IMR-90 (cell line): ENCODE measurements around the gene CHST1. TPM values are rescaled to one million over a fixed set of nuclear protein-coding genes. Genes with fewer than 3 reads are reported as not detected.

Experiments
- ATAC-seq: fragments of 200-7000 bp; cut with Tn5 transposase; 2 replicates; pipeline ENCODE4 v1.9.1; 2020; ENCODE audit warnings: low read depth, mild to moderate bottlenecking, moderate library complexity
- BruUV-seq: library from RNA; stranded (reverse); fragments of 400-500 nt; replicated peaks from 2 replicates; lab custom pipeline; 2021; lab: Mats Ljungman, UMichigan
- CTCF ChIA-PET: fragments of 300-600 bp; formaldehyde crosslinking; extraction: SDS; loops from one replicate; lab custom pipeline; 2021; ENCODE audit warnings: antibody characterized with exemption; lab: Yijun Ruan, JAX
- POLR2A ChIA-PET: fragments of 300-600 bp; sonication (Branson Sonifier 250); formaldehyde crosslinking; loops from one replicate; lab custom pipeline; 2022; ENCODE audit warnings: antibody characterized with exemption; ENCODE audit not compliant: unreplicated experiment; lab: Charles Lee
- DNase-seq: peaks from one replicate; pipeline ENCODE4 v3.0.0; 2013
- H2AFZ ChIP-seq: replicated peaks from 2 replicates; pipeline ENCODE3; 2013; ENCODE audit warnings: low read length, mild to moderate bottlenecking; ENCODE audit not compliant: poor library complexity
- H2AK5ac ChIP-seq: 2 replicates; pipeline ENCODE4 v1.6.1; 2013; ENCODE audit warnings: low read depth, low read length, inconsistent platforms
- H2AK9ac ChIP-seq: replicated peaks from 2 replicates; pipeline ENCODE3; 2013; ENCODE audit warnings: mild to moderate bottlenecking, low read depth, low read length, moderate library complexity; ENCODE audit not compliant: poor library complexity
- H2BK120ac ChIP-seq: 2 replicates; pipeline ENCODE4 v1.6.1; 2013; ENCODE audit warnings: low read depth, low read length, inconsistent platforms
- H2BK15ac ChIP-seq: 3 replicates; pipeline ENCODE4 v1.6.1; 2013; ENCODE audit warnings: low read depth, low read length, inconsistent platforms
- H2BK20ac ChIP-seq: 2 replicates; pipeline ENCODE4 v1.6.1; 2013; ENCODE audit warnings: low read depth, mild to moderate bottlenecking, inconsistent platforms, low read length, moderate library complexity
- H2BK5ac ChIP-seq: 2 replicates; pipeline ENCODE4 v1.6.1; 2013; ENCODE audit warnings: mild to moderate bottlenecking, low read depth, low read length, inconsistent platforms; ENCODE audit not compliant: poor library complexity, severe bottlenecking
- H3K14ac ChIP-seq: replicated peaks from 2 replicates; pipeline ENCODE4 v1.6.1; 2013; ENCODE audit warnings: low read depth, low read length, inconsistent platforms
- H3K18ac ChIP-seq: 2 replicates; pipeline ENCODE4 v1.6.1; 2013; ENCODE audit warnings: low read depth, low read length, control low read depth
- H3K23ac ChIP-seq: 2 replicates; pipeline ENCODE4 v1.6.1; 2013; ENCODE audit warnings: low read depth, low read length, inconsistent platforms
- H3K27ac ChIP-seq: 2 replicates; pipeline ENCODE4 v1.5.1; 2013; ENCODE audit warnings: mild to moderate bottlenecking, control low read depth, low read length; ENCODE audit not compliant: insufficient read depth
- H3K27me3 ChIP-seq: 2 replicates; pipeline ENCODE4 v1.6.1; 2013; ENCODE audit warnings: low read length; ENCODE audit not compliant: control insufficient read depth, insufficient read depth
- H3K36me3 ChIP-seq: 2 replicates; pipeline ENCODE4 v1.6.1; 2013; ENCODE audit warnings: low read length, mixed read lengths; ENCODE audit not compliant: control insufficient read depth, insufficient read depth
- H3K4ac ChIP-seq: 2 replicates; pipeline ENCODE4 v1.6.1; 2013; ENCODE audit warnings: low read depth, low read length, inconsistent platforms
- H3K4me1 ChIP-seq: 2 replicates; pipeline ENCODE4 v1.6.1; 2013; ENCODE audit warnings: low read length, mixed read lengths; ENCODE audit not compliant: control insufficient read depth, insufficient read depth
- H3K4me2 ChIP-seq: 2 replicates; pipeline ENCODE4 v1.6.1; 2013; ENCODE audit warnings: low read depth, mild to moderate bottlenecking, control low read depth, low read length, moderate library complexity
- H3K4me3 ChIP-seq: 2 replicates; pipeline ENCODE4 v1.5.1; 2013; ENCODE audit warnings: low read depth, mild to moderate bottlenecking, control low read depth, low read length, moderate library complexity; ENCODE audit not compliant: insufficient read depth
- H3K56ac ChIP-seq: 2 replicates; pipeline ENCODE4 v1.6.1; 2013; ENCODE audit warnings: low read length, inconsistent platforms; ENCODE audit not compliant: insufficient read depth; ENCODE audit errors: extremely low read depth
- H3K79me1 ChIP-seq, 2 experiments: 2 replicates each; pipeline ENCODE4 v1.6.1; 2013; ENCODE audit warnings: low read length in 2 of 2, inconsistent platforms in 1 of 2, low read depth in 1 of 2
- H3K9ac ChIP-seq: 2 replicates; pipeline ENCODE4 v1.6.1; 2013; ENCODE audit warnings: low read depth, low read length, control low read depth
- H3K9me1 ChIP-seq: 2 replicates; pipeline ENCODE4 v1.6.1; 2013; ENCODE audit warnings: low read length, inconsistent platforms; ENCODE audit not compliant: insufficient read depth
- H3K9me3 ChIP-seq: 2 replicates; pipeline ENCODE4 v1.6.1; 2013; ENCODE audit warnings: low read length; ENCODE audit not compliant: control insufficient read depth, insufficient read depth
- H4K20me1 ChIP-seq: 2 replicates; pipeline ENCODE4 v1.6.1; 2013; ENCODE audit warnings: low read length, inconsistent platforms; ENCODE audit not compliant: insufficient read depth
- H4K5ac ChIP-seq: 2 replicates; pipeline ENCODE4 v1.6.1; 2013; ENCODE audit warnings: mild to moderate bottlenecking, low read depth, low read length, control low read depth
- H4K8ac ChIP-seq, 2 experiments: 2 replicates each; pipeline ENCODE4 v1.6.1; 2013; ENCODE audit warnings: low read depth in 2 of 2, low read length in 2 of 2, control low read depth in 1 of 2, inconsistent platforms in 1 of 2
- H4K91ac ChIP-seq: 2 replicates; pipeline ENCODE4 v1.6.1; 2013; ENCODE audit warnings: low read depth, low read length, inconsistent platforms; ENCODE audit not compliant: insufficient read depth
- BHLHE40 ChIP-seq: fragments of 150-350 bp; IDR thresholded peaks from 2 replicates; pipeline ENCODE4 v1.6.1; 2016; ENCODE audit warnings: mild to moderate bottlenecking, low read depth, low read length
- CEBPB ChIP-seq: IDR thresholded peaks from 2 replicates; pipeline ENCODE4 v1.6.1; 2012; ENCODE audit warnings: low read depth, low read length, improper control_type of control experiment
- FOS ChIP-seq: fragments of 150-350 bp; IDR thresholded peaks from 2 replicates; pipeline ENCODE4 v1.6.1; 2016; ENCODE audit warnings: low read depth, low read length
- MAFK ChIP-seq: IDR thresholded peaks from 2 replicates; pipeline ENCODE4 v1.6.1; 2012; ENCODE audit warnings: low read depth, low read length, improper control_type of control experiment
- MAZ ChIP-seq: IDR thresholded peaks from 2 replicates; pipeline ENCODE4 v1.6.1; 2012; ENCODE audit warnings: low read depth, mild to moderate bottlenecking, low read length, improper control_type of control experiment, moderate library complexity, borderline replicate concordance
- MXI1 ChIP-seq: IDR thresholded peaks from 2 replicates; pipeline ENCODE4 v1.6.1; 2012; ENCODE audit warnings: low read depth, mild to moderate bottlenecking, low read length, moderate library complexity, borderline replicate concordance
- NFE2L2 ChIP-seq: fragments of 150-350 bp; IDR thresholded peaks from 2 replicates; pipeline ENCODE4 v1.6.1; 2016; ENCODE audit warnings: low read depth, mild to moderate bottlenecking, low read length
- RAD21 ChIP-seq: IDR thresholded peaks from 2 replicates; pipeline ENCODE4 v1.6.1; 2012; ENCODE audit warnings: low read length, improper control_type of control experiment
- RCOR1 ChIP-seq: IDR thresholded peaks from 2 replicates; pipeline ENCODE4 v1.6.1; 2012; ENCODE audit warnings: mild to moderate bottlenecking, low read length, improper control_type of control experiment; ENCODE audit not compliant: insufficient replicate concordance
- RFX5 ChIP-seq: IDR thresholded peaks from 2 replicates; pipeline ENCODE4 v1.8.0; 2012; ENCODE audit warnings: low read depth, mild to moderate bottlenecking, low read length, moderate library complexity
- SMC3 ChIP-seq: fragments of 150-350 bp; IDR thresholded peaks from 2 replicates; pipeline ENCODE4 v1.6.1; 2016; ENCODE audit warnings: low read depth, mild to moderate bottlenecking, antibody characterized with exemption, low read length, moderate library complexity
- WGBS, 2 experiments: methylation state at CpG; one replicate each; pipeline versions ENCODE4 v1.1.5 to v1.1.7; 2013; ENCODE audit warnings: missing lambda C conversion rate in 2 of 2; ENCODE audit not compliant: insufficient read length in 1 of 2; ENCODE audit errors: extremely low coverage in 2 of 2; 5-methylcytosine and 5-hydroxymethylcytosine counted together
- dilution Hi-C: fragments of 300-500 bp; cut with HindIII; formaldehyde crosslinking; loops from one replicate; pipeline ENCODE4 v1.14.3; 2018; ENCODE audit warnings: low sequenced_read_pairs; ENCODE audit not compliant: unreplicated experiment
- in situ Hi-C: fragments of 300-500 bp; cut with MboI; formaldehyde crosslinking; loops from 3 replicates; pipeline ENCODE4 v1.14.3; 2019; ENCODE audit warnings: low sequenced_read_pairs, inconsistent platforms, mixed read lengths
- intact Hi-C: fragments of 100-400 bp; cut with micrococcal nuclease; formaldehyde crosslinking; loops from 2 replicates; pipeline ENCODE4 v1.10.0; 2022
- polyA plus RNA-seq, 3 experiments: library from polyadenylated mRNA; depleted of rRNA; stranded (reverse); fragments of >200 nt; gene quantifications; 2 replicates each; pipeline ENCODE4 v1.2.3, GENCODE V29; 2012; ENCODE audit warnings: low replicate concordance in 1 of 3
- total RNA-seq: library from RNA; depleted of rRNA; stranded (reverse); fragments of >200 nt; gene quantifications from 2 replicates; pipeline ENCODE4 v1.2.3, GENCODE V29; 2012
- TF ChIP-seq, protein P1 (sequence below): fragments of 150-350 bp; IDR thresholded peaks from 2 replicates; pipeline ENCODE4 v1.6.1; 2016; ENCODE audit warnings: low read depth, mild to moderate bottlenecking, low read length, moderate library complexity, borderline replicate concordance
- TF ChIP-seq, protein P2 (sequence below): conservative IDR thresholded peaks from 2 replicates; pipeline ENCODE4 v1.5.1; 2012; ENCODE audit warnings: mild to moderate bottlenecking, low read depth, low read length, improper control_type of control experiment
- TF ChIP-seq, protein P3 (sequence below): fragments of 150-350 bp; IDR thresholded peaks from 2 replicates; pipeline ENCODE4 v1.6.1; 2017; ENCODE audit warnings: mild to moderate bottlenecking, antibody characterized with exemption, low read length, low read depth

The CHST1 gene
- total and polyA plus RNA-seq, 2 of the 4 experiments (the other 2 are of a cell fraction), result 0.21 TPM; not detected in 1

DNA sequence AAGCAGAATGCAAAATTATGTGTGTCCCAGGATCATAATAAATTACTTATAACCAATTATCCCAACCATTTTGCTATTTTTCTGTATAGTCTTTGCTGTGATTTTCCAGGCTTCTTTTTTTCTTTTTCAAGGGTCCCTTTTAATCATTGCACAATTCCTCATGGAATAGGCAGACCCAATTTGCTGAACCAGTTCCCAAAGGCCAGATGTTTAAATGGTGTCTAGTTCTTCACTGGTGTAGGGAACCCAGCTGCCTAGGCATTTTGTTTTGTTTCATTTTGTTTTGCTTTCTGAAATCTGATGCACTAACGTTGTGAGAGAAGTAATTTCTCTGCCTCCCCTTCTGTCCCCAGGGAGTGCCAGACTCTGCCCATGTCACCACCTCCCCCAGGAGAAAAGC lies 60.4 kb downstream of the CHST1 start:
- H2AK5ac ChIP-seq, result no peak overlapping the region
- H4K5ac ChIP-seq, result no peak overlapping the region
- no peak for DNase-seq
- H3K27me3 ChIP-seq, result peaks cover 3% of the 10 kb centered on the region; the same call in 1 of the 2 replicates
- H2BK5ac ChIP-seq, result no peak overlapping the region
- no peaks in the 10 kb centered on the region for H3K4me1 ChIP-seq
- H2BK120ac ChIP-seq, result no peak overlapping the region
- no peaks in the 10 kb centered on the region for H4K20me1 ChIP-seq
- CTCF ChIA-PET, result interaction anchor here (0.6 kb wide), 1 partner anchor 16 kb away, joined by 3 read pairs; no protein-coding TSS in a partner anchor
- no peak for ATAC-seq
- H2AFZ ChIP-seq, result no peak overlapping the region
- H4K91ac ChIP-seq, result no peak overlapping the region
- TF ChIP-seq RAD21 (no peak), MXI1 (no peak), BHLHE40 (no peak), MAFK (no peak), CEBPB (no peak), RCOR1 (no peak), NFE2L2 (no peak), MAZ (no peak), SMC3 (no peak), FOS (no peak), RFX5 (no peak)
- TF ChIP-seq, protein P1, sequence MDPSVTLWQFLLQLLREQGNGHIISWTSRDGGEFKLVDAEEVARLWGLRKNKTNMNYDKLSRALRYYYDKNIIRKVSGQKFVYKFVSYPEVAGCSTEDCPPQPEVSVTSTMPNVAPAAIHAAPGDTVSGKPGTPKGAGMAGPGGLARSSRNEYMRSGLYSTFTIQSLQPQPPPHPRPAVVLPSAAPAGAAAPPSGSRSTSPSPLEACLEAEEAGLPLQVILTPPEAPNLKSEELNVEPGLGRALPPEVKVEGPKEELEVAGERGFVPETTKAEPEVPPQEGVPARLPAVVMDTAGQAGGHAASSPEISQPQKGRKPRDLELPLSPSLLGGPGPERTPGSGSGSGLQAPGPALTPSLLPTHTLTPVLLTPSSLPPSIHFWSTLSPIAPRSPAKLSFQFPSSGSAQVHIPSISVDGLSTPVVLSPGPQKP, result no peak
- TF ChIP-seq, protein P2, sequence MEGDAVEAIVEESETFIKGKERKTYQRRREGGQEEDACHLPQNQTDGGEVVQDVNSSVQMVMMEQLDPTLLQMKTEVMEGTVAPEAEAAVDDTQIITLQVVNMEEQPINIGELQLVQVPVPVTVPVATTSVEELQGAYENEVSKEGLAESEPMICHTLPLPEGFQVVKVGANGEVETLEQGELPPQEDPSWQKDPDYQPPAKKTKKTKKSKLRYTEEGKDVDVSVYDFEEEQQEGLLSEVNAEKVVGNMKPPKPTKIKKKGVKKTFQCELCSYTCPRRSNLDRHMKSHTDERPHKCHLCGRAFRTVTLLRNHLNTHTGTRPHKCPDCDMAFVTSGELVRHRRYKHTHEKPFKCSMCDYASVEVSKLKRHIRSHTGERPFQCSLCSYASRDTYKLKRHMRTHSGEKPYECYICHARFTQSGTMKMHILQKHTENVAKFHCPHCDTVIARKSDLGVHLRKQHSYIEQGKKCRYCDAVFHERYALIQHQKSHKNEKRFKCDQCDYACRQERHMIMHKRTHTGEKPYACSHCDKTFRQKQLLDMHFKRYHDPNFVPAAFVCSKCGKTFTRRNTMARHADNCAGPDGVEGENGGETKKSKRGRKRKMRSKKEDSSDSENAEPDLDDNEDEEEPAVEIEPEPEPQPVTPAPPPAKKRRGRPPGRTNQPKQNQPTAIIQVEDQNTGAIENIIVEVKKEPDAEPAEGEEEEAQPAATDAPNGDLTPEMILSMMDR, result no peak
- TF ChIP-seq, protein P3, sequence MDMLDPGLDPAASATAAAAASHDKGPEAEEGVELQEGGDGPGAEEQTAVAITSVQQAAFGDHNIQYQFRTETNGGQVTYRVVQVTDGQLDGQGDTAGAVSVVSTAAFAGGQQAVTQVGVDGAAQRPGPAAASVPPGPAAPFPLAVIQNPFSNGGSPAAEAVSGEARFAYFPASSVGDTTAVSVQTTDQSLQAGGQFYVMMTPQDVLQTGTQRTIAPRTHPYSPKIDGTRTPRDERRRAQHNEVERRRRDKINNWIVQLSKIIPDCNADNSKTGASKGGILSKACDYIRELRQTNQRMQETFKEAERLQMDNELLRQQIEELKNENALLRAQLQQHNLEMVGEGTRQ, result no peak
- intact Hi-C loops (no loop called here), dilution Hi-C loops (no loop called here), in situ Hi-C loops (no loop called here)
- no peak overlapping the region for H2AK9ac ChIP-seq
- H3K9me1 ChIP-seq, result no peaks in the 10 kb centered on the region
- no peak overlapping the region for H4K8ac ChIP-seq
- H2BK15ac ChIP-seq, result no peak overlapping the region
- BruUV-seq, result no TSS peak
- POLR2A ChIA-PET, result no interaction called here
- H3K23ac ChIP-seq, result no peak overlapping the region
- H3K27ac ChIP-seq, result no peak overlapping the region
- H2BK20ac ChIP-seq, result no peak overlapping the region
- WGBS, 2 experiments, result no CpG with 5 or more reads among the region's 1 CpG
- no peak overlapping the region for H3K9ac ChIP-seq
- no peak overlapping the region for H3K4me3 ChIP-seq
- no peak overlapping the region for H3K4me2 ChIP-seq
- no peak overlapping the region for H3K14ac ChIP-seq
- no peaks in the 10 kb centered on the region for H3K79me1 ChIP-seq
- H3K9me3 ChIP-seq, result no peaks in the 10 kb centered on the region
- no peaks in the 10 kb centered on the region for H3K36me3 ChIP-seq
- H3K56ac ChIP-seq, result no peak overlapping the region
- H3K18ac ChIP-seq, result no peak overlapping the region
- no peak overlapping the region for H3K4ac ChIP-seq
